Activated CD8-positive, alpha-beta T cell treated with anti-CD3 and anti-CD28 coated beads, Interleukin-2, amount 10 ng/mL, durations not matched to agents 7 days and 5 days (primary cell): ENCODE data around the gene MILR1. TPM values are rescaled to one million over a fixed set of nuclear protein-coding genes. Genes with fewer than 3 reads are reported as not detected.
"Not testable (repeated sequence)": the region's sequence is repeated elsewhere in the genome, so short reads cannot be mapped to it uniquely, and the experiment has no call there.

ENCODE experiments used
- ATAC-seq: fragments of 150-1000 bp; cut with Tn5 transposase; one replicate; pipeline ENCODE4 v1.10.0; 2021; ENCODE audit warnings: moderate library complexity
- CTCF ChIA-PET: fragments of 350-600 bp; sonication (Branson Sonifier 250); formaldehyde crosslinking; loops from one replicate; lab custom pipeline; 2021; ENCODE audit warnings: antibody characterized with exemption; lab: Charles Lee
- POLR2A ChIA-PET: fragments of 350-600 bp; sonication (Branson Sonifier 250); formaldehyde crosslinking; loops from one replicate; lab custom pipeline; 2021; ENCODE audit warnings: antibody characterized with exemption; lab: Charles Lee
- DNase-seq: peaks from one replicate; pipeline ENCODE4 v3.0.0-alpha.2; 2020
- H3K27ac Mint-ChIP-seq: one replicate; pipeline ENCODE4 v1.8.0; 2021; ENCODE audit warnings: mild to moderate bottlenecking, mixed read lengths
- H3K27me3 Mint-ChIP-seq: one replicate; pipeline ENCODE4 v1.8.0; 2021; ENCODE audit warnings: low read depth, mixed read lengths
- H3K36me3 Mint-ChIP-seq: one replicate; pipeline ENCODE4 v1.8.0; 2021; ENCODE audit warnings: low read depth, mixed read lengths
- H3K4me1 Mint-ChIP-seq: one replicate; pipeline ENCODE4 v1.8.0; 2021; ENCODE audit warnings: low read depth, mixed read lengths
- H3K4me3 Mint-ChIP-seq: one replicate; pipeline ENCODE4 v1.8.0; 2021; ENCODE audit warnings: mild to moderate bottlenecking, mixed read lengths
- H3K9me3 Mint-ChIP-seq: one replicate; pipeline ENCODE4 v1.8.0; 2022; ENCODE audit warnings: mixed read lengths; ENCODE audit not compliant: insufficient read depth
- total RNA-seq, 2 experiments: library from RNA; stranded (reverse); gene quantifications; one replicate each; pipeline ENCODE4 v1.2.3, GENCODE V29; 2021

MILR1 gene
- total RNA-seq, 2 experiments from 2014 or later = 1.7 to 2.3 TPM

GRCh38 chr17:64472564-64472963 is 23.6 kb downstream of the MILR1 start:
- peaks cover 6% of the 10 kb centered on the region for H3K36me3 Mint-ChIP-seq

GRCh38 chr17:64477849-64478248 is 28.9 kb downstream of the MILR1 start:
- Mint-ChIP-seq H3K27ac (no peak overlapping the region), H3K27me3 (no peaks in the 10 kb centered on the region), H3K9me3 (no peaks in the 10 kb centered on the region), H3K4me3 (no peak overlapping the region), H3K4me1 (no peaks in the 10 kb centered on the region), H3K36me3 (peaks cover 18% of the 10 kb centered on the region)
- ATAC-seq (no peak), DNase-seq (no peak)
- POLR2A ChIA-PET = interaction anchor here (0.6 to 1.5 kb wide), 2 partner anchors 20 to 94 kb away, joined by 3 to 4 read pairs; no protein-coding TSS in a partner anchor
- CTCF ChIA-PET = interaction anchor here (4.5 to 7.3 kb wide), 2 partner anchors 14 to 58 kb away, joined by 32 to 48 read pairs; no protein-coding TSS in a partner anchor

More at GRCh38 chr17:64472564-64472963, 23.6 kb downstream of the MILR1 start:
- ATAC-seq (no peak), DNase-seq (no peak)
- CTCF ChIA-PET = interaction anchor here (1.2 kb wide), 1 partner anchor 54 kb away, joined by 4 read pairs; no protein-coding TSS in a partner anchor
- POLR2A ChIA-PET = no interaction called here
- Mint-ChIP-seq H3K9me3 (no peaks in the 10 kb centered on the region), H3K4me3 (no peak overlapping the region), H3K27ac (no peak overlapping the region), H3K27me3 (peaks cover 2% of the 10 kb centered on the region), H3K4me1 (no peaks in the 10 kb centered on the region)

DNA sequence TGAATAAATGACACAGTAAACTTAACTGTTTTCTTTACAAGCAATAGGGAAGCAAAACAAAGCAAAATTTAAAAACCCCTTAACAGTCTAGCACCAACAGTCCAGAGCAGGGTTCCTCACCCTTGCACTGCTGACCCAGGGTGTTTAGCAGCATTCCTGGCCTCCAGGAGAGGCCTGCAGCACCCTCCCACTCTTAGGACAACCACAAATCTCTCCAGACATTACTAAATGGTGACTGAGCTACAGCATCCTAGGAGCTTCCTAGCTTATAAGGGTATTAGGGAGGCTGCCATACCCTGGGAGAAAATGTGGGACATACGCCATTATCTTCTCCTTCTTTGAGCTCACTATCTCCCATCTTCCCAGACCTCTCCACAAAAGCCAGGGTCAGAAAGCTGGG is 32.0 kb downstream of the MILR1 start:
- Mint-ChIP-seq H3K4me1 (peaks cover 20% of the 10 kb centered on the region), H3K4me3 (no peak overlapping the region), H3K9me3 (no peaks in the 10 kb centered on the region), H3K27ac (no peak overlapping the region), H3K36me3 (peaks cover 46% of the 10 kb centered on the region), H3K27me3 (no peaks in the 10 kb centered on the region)
- DNase-seq (no peak), ATAC-seq (no peak)
- CTCF ChIA-PET = interaction anchor here (4.5 to 7.3 kb wide), 2 partner anchors 11 to 61 kb away, joined by 32 to 48 read pairs; no protein-coding TSS in a partner anchor
- POLR2A ChIA-PET = interaction anchor here (1.3 kb wide), 1 partner anchor 9 kb away, joined by 3 read pairs; no protein-coding TSS in a partner anchor

- CTCF ChIA-PET = interaction anchor here (0.7 to 3.8 kb wide), 6 partner anchors 42 to 351 kb away, joined by 3 to 40 read pairs (median 4); no protein-coding TSS in a partner anchor
- peaks cover 50% of the 10 kb centered on the region for H3K36me3 Mint-ChIP-seq
- ATAC-seq (peak; percentile 73), DNase-seq (no peak)
- H3K27me3 Mint-ChIP-seq = no peaks in the 10 kb centered on the region
- POLR2A ChIA-PET = interaction anchor here (0.6 to 1.4 kb wide), 2 partner anchors 10 to 12 kb away, joined by 5 to 6 read pairs; partner anchors contain the start of gene POLG2
- peak overlapping the region; percentile 77 for H3K27ac Mint-ChIP-seq
- H3K9me3 Mint-ChIP-seq = no peaks in the 10 kb centered on the region
- H3K4me1 Mint-ChIP-seq = peaks cover 20% of the 10 kb centered on the region
- peak overlapping the region; percentile 6 for H3K4me3 Mint-ChIP-seq
Observed at GRCh38 chr17:64484380-64484779, 35.5 kb downstream of the MILR1 start.

- ATAC-seq = no peak
- H3K36me3 Mint-ChIP-seq = peaks cover 57% of the 10 kb centered on the region
- CTCF ChIA-PET = interaction anchor here (1.0 to 12.0 kb wide), 2 partner anchors 8 to 63 kb away, joined by 3 to 492 read pairs; partner anchors contain the start of gene POLG2
- POLR2A ChIA-PET = interaction anchor here (1.3 kb wide), 1 partner anchor 18 kb away, joined by 4 read pairs; the partner anchor contains the start of genes CEP95 and DDX5
- no peak overlapping the region for H3K27ac Mint-ChIP-seq
- peaks cover 34% of the 10 kb centered on the region for H3K4me1 Mint-ChIP-seq
- no peaks in the 10 kb centered on the region for H3K9me3 Mint-ChIP-seq
- no peak overlapping the region for H3K4me3 Mint-ChIP-seq
- no peaks in the 10 kb centered on the region for H3K27me3 Mint-ChIP-seq
- no peak for DNase-seq
Observed at GRCh38 chr17:64488301-64488700, 39.4 kb downstream of the MILR1 start.

DNA sequence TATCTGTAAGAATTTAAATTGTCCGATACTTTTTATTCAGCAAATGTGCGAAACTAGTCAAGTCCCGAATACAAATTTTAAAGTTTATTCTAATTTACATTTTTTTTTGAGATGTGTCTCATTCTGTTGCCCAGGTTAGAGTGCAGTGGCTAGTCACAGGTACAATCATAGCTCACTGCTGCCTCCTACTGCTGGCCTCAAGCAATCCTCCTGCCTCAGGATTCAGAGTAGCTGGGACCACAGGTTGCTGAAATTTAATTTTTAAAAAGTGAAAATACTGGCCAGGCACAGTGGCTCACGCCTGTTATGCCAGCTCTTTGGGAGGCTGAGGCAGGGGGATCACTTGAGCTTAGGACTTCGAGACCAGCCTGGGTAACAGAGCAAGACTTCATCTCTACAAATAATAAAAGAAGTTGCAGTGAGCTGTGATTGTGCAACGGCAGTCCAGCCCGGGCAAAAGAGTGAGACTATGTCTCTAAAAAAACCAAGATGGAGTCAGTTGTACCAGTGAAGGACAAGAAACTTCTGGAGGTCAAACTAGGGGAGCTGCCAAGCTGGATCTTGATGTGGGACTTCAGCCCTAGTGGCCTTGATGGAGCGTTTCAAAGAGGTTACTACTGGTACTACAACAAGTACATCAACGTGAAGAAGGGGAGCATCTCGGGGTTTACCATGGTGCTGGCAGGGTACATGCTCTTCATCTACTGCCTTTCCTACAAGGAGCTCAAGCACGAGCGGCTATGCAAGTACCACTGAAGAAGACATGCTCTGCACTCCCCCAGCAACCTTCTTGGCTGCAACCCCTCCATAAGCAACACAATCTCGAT is 42.3 kb downstream of the MILR1 start:
- ATAC-seq = peak; percentile 73
- Mint-ChIP-seq H3K4me1 (peaks cover 38% of the 10 kb centered on the region), H3K4me3 (no peak overlapping the region), H3K27ac (no peak overlapping the region), H3K9me3 (no peaks in the 10 kb centered on the region), H3K36me3 (peaks cover 42% of the 10 kb centered on the region), H3K27me3 (no peaks in the 10 kb centered on the region)
- DNase-seq = peak; percentile 78
- POLR2A ChIA-PET = interaction anchor here (0.8 to 5.2 kb wide), 4 partner anchors 11 to 72 kb away, joined by 3 to 56 read pairs (median 6); partner anchors contain the start of genes CEP95 and DDX5
- CTCF ChIA-PET = interaction anchor here (0.6 to 12.0 kb wide), 39 partner anchors 9 to 200 kb away, joined by 3 to 492 read pairs (median 4); partner anchors contain the start of genes CEP95, DDX5 and MILR1

- ChIA-PET CTCF (interaction anchor here (0.8 to 12.0 kb wide), 26 partner anchors 12 to 245 kb away, joined by 3 to 492 read pairs (median 5); partner anchors contain the start of genes CEP95, DDX5 and MILR1), POLR2A (interaction anchor here (0.8 to 5.2 kb wide), 3 partner anchors 10 to 70 kb away, joined by 3 to 56 read pairs (median 9); partner anchors contain the start of genes CEP95 and DDX5)
- no peaks in the 10 kb centered on the region for H3K9me3 Mint-ChIP-seq
- no peaks in the 10 kb centered on the region for H3K27me3 Mint-ChIP-seq
- peaks cover 44% of the 10 kb centered on the region for H3K36me3 Mint-ChIP-seq
- DNase-seq (no peak), ATAC-seq (no peak)
- no peak overlapping the region for H3K4me3 Mint-ChIP-seq
- H3K4me1 Mint-ChIP-seq = peaks cover 38% of the 10 kb centered on the region
- no peak overlapping the region for H3K27ac Mint-ChIP-seq
Observed at GRCh38 chr17:64491994-64492393, 43.1 kb downstream of the MILR1 start.

- Mint-ChIP-seq H3K36me3 (peaks cover 43% of the 10 kb centered on the region), H3K4me1 (peaks cover 41% of the 10 kb centered on the region), H3K27ac (peak overlapping the region; percentile 49), H3K27me3 (no peaks in the 10 kb centered on the region), H3K4me3 (no peak overlapping the region), H3K9me3 (no peaks in the 10 kb centered on the region)
- peak; percentile 48 for DNase-seq
- ATAC-seq = no peak
- ChIA-PET CTCF (interaction anchor here (0.7 to 12.0 kb wide), 22 partner anchors 12 to 244 kb away, joined by 3 to 492 read pairs (median 4); partner anchors contain the start of genes CEP95, DDX5 and MILR1), POLR2A (interaction anchor here (1.1 to 5.2 kb wide), 3 partner anchors 9 to 347 kb away, joined by 3 to 56 read pairs (median 9); partner anchors contain the start of genes CEP95 and DDX5)
Observed at GRCh38 chr17:64492481-64493109, 43.7 kb downstream of the MILR1 start.

DNA sequence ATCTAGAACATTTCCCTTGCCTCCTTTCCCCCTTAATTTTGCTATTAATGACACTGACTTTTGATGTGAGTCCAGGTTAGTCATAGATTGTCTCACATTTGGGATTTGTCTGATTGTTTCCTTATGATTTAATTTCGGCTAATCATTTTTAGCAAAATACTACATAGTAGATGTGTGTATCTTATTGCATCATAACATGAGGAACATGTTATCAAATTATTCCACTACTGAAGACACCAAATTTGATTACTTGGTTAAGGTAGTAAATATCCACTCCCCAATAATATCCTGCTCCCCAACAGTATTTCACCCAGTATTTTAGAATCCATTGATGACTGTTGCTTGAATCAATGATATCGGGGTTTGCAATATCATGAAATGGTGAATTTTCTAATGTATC is 45.2 kb downstream of the MILR1 start:
- ChIA-PET CTCF (interaction anchor here (1.1 to 12.0 kb wide), 2 partner anchors 69 to 155 kb away, joined by 3 to 492 read pairs; no protein-coding TSS in a partner anchor), POLR2A (interaction anchor here (5.2 kb wide), 1 partner anchor 12 kb away, joined by 56 read pairs; the partner anchor contains the start of genes CEP95 and DDX5)
- no peak overlapping the region for H3K4me3 Mint-ChIP-seq
- peaks cover 51% of the 10 kb centered on the region for H3K36me3 Mint-ChIP-seq
- no peak overlapping the region for H3K27ac Mint-ChIP-seq
- DNase-seq (no peak), ATAC-seq (no peak)
- H3K27me3 Mint-ChIP-seq = no peaks in the 10 kb centered on the region
- no peaks in the 10 kb centered on the region for H3K9me3 Mint-ChIP-seq
- H3K4me1 Mint-ChIP-seq = peaks cover 54% of the 10 kb centered on the region

DNA sequence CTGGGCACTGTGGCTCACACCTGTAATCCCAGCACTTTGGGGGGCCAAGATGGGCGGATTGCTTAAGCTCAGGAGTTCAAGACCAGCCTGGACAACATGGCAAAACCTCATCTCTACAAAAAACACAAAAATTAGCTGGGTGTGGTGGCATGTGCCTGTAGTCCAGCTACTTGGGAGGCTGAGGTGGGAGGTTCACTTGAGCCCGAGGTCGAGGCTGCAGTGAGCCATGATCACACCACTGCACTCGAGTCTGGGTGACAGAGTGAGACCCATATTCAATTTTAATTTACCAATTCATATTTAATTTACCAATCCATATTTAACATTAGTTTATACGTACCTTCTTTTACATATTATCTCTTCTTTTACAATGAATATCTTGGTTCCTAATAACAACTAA is 46.4 kb downstream of the MILR1 start:
- Mint-ChIP-seq H3K36me3 (peaks cover 60% of the 10 kb centered on the region), H3K4me1 (peaks cover 65% of the 10 kb centered on the region), H3K4me3 (peak overlapping the region; percentile 94)
- H3K27me3 Mint-ChIP-seq, H3K27ac Mint-ChIP-seq, DNase-seq, ATAC-seq, H3K9me3 Mint-ChIP-seq: not testable (repeated sequence)
- CTCF ChIA-PET = interaction anchor here (0.6 to 12.0 kb wide), 4 partner anchors 9 to 154 kb away, joined by 3 to 492 read pairs (median 35); partner anchors contain the start of genes CEP95 and DDX5
- POLR2A ChIA-PET = interaction anchor here (5.2 kb wide), 1 partner anchor 10 kb away, joined by 56 read pairs; the partner anchor contains the start of genes CEP95 and DDX5
